SK-N-SH (cell line): Measurements from ENCODE around the gene SMAD5.

ENCODE experiments used
- EP300 ChIP-seq, 2 experiments: IDR thresholded peaks; 2 replicates each; pipeline versions ENCODE4 v1.4.0 to v1.6.1; 2012; ENCODE audit warnings: borderline replicate concordance in 1 of 2, low read depth in 1 of 2, low read length in 1 of 2
- GATA2 ChIP-seq: sonication (generic); formaldehyde crosslinking; IDR thresholded peaks from 2 replicates; pipeline ENCODE4 v1.5.0; 2020; ENCODE audit warnings: mild to moderate bottlenecking, missing genetic modification reagents
- NFIC ChIP-seq: IDR thresholded peaks from 2 replicates; pipeline ENCODE4 v1.4.0; 2012; ENCODE audit warnings: borderline replicate concordance
- SIN3A ChIP-seq: IDR thresholded peaks from 2 replicates; pipeline ENCODE4 v1.6.1; 2012; ENCODE audit warnings: low read depth, mild to moderate bottlenecking, low read length, moderate library complexity, borderline replicate concordance
- TF ChIP-seq, protein P1 (sequence below): fragments of 200-600 bp; sonication (generic); IDR thresholded peaks from 2 replicates; pipeline ENCODE4 v1.6.1; 2017; ENCODE audit warnings: antibody characterized with exemption, mild to moderate bottlenecking, moderate library complexity

DNA sequence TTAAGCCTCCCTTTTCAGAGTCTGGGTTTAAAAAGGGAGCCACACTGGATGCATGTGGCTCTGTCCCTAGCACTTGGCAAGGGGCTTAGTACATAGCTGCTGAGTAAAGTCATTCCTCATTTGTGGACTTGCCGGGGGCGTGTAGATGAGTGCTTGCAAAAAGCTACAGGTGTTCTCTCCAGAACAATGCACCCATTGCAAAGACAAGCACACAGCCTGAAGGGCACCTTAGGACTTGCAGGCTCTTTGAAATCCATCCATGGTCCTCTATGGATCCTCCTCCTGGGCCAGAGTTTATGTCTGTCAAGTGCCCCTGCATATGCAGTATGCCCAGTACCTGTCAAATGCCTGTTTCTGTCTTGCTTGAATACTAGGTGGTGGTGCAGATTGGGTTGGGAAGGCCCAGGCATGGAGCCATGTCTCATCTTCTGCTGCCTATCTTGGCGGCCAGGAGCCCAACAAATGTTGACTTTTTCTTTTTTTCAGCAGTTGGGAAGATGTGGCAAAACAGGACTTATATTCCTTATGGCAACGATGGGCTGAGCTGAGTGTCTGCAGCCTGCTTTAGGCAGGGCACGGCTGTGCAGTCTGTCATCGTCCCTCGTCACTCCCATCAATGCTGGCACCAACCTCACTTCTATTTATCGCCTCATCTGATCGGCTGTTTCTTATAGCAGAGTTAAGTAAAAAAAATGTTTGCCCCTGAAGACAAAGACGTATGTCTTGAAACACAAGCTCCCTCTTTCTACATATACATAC lies 78.8 kb downstream of the SMAD5 start:
- TF ChIP-seq, protein P1, sequence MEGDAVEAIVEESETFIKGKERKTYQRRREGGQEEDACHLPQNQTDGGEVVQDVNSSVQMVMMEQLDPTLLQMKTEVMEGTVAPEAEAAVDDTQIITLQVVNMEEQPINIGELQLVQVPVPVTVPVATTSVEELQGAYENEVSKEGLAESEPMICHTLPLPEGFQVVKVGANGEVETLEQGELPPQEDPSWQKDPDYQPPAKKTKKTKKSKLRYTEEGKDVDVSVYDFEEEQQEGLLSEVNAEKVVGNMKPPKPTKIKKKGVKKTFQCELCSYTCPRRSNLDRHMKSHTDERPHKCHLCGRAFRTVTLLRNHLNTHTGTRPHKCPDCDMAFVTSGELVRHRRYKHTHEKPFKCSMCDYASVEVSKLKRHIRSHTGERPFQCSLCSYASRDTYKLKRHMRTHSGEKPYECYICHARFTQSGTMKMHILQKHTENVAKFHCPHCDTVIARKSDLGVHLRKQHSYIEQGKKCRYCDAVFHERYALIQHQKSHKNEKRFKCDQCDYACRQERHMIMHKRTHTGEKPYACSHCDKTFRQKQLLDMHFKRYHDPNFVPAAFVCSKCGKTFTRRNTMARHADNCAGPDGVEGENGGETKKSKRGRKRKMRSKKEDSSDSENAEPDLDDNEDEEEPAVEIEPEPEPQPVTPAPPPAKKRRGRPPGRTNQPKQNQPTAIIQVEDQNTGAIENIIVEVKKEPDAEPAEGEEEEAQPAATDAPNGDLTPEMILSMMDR = no peak
- TF ChIP-seq SIN3A = no peak
- TF ChIP-seq GATA2 = no peak
- TF ChIP-seq EP300 (IDR thresholded peaks at IDR 0.05; ENCODE audit: borderline replicate concordance in 1 of 2, low read depth in 1 of 2, low read length in 1 of 2) = no peak
- TF ChIP-seq NFIC = no peak
